Endothelial cell of umbilical vein (primary cell): ENCODE data around the gene PRKG1. TPM values are rescaled to one million over a fixed set of nuclear protein-coding genes. Genes with fewer than 3 reads are reported as not detected.

Experiments used
- BruUV-seq: library from RNA; stranded (reverse); fragments of 400-500 nt; replicated peaks from 2 replicates; lab custom pipeline; 2021; lab: Mats Ljungman, UMichigan
- CTCF ChIA-PET: fragments of 300-600, 350-600 bp; sonication (Branson Sonifier 250); formaldehyde crosslinking; loops from one replicate; lab custom pipeline; 2021; ENCODE audit warnings: antibody characterized with exemption, inconsistent platforms; lab: Charles Lee
- POLR2A ChIA-PET: fragments of 300-600, 350-600 bp; sonication (Branson Sonifier 250); formaldehyde crosslinking; loops from one replicate; lab custom pipeline; 2021; ENCODE audit warnings: antibody characterized with exemption, inconsistent platforms; lab: Charles Lee
- DNase-seq: peaks from one replicate; pipeline ENCODE4 v3.0.0-alpha.2; 2011; ENCODE audit warnings: low read depth, low spot score
- FAIRE-seq: peaks from 2 replicates; lab custom pipeline; 2011; peaks lifted over from hg19 to GRCh38; lab: Jason Lieb, UNC
- H2AFZ ChIP-seq: 2 replicates; pipeline ENCODE4 v1.6.0; 2012; ENCODE audit warnings: low read depth, low read length, control low read depth, inconsistent platforms
- H3K27ac ChIP-seq: 2 replicates; pipeline ENCODE4 v1.5.1; 2011; ENCODE audit warnings: low read depth, mild to moderate bottlenecking, control low read depth, low read length, moderate library complexity; ENCODE audit not compliant: insufficient read depth
- H3K27me3 ChIP-seq, 2 experiments: 2 replicates each; pipeline versions ENCODE4 v1.6.0 to v1.6.1; 2011; ENCODE audit warnings: low read length in 2 of 2, mixed read lengths in 1 of 2; ENCODE audit not compliant: control insufficient read depth in 2 of 2, insufficient read depth in 2 of 2
- H3K36me3 ChIP-seq, 2 experiments: 2 replicates in 1 of 2; 3 replicates in 1 of 2; pipeline ENCODE4 v1.5.1; 2011; ENCODE audit warnings: low read length in 2 of 2, mild to moderate bottlenecking in 1 of 2, moderate library complexity in 1 of 2; ENCODE audit not compliant: control insufficient read depth in 2 of 2, insufficient read depth in 2 of 2; ENCODE audit errors: extremely low read depth in 1 of 2
- H3K4me1 ChIP-seq: 3 replicates; pipeline ENCODE4 v1.5.1; 2011; ENCODE audit warnings: mild to moderate bottlenecking, low read length; ENCODE audit not compliant: control insufficient read depth, insufficient read depth; ENCODE audit errors: extremely low read depth
- H3K4me2 ChIP-seq: 2 replicates; pipeline ENCODE4 v1.6.1; 2011; ENCODE audit warnings: low read length, control low read depth, mixed read lengths; ENCODE audit not compliant: insufficient read depth
- H3K4me3 ChIP-seq, 3 experiments: fragments of 200-600 bp in 1 of 3; sonication (generic), shearing (Covaris generic) in 1 of 3; replicated peaks in 1 of 3; 2 replicates each; pipeline ENCODE4 v1.5.1; 2011 to 2016; ENCODE audit warnings: control low read depth in 3 of 3, low read length in 3 of 3, mild to moderate bottlenecking in 2 of 3, inconsistent platforms in 1 of 3, low read depth in 1 of 3, moderate library complexity in 1 of 3; ENCODE audit not compliant: insufficient read depth in 1 of 3
- H3K79me2 ChIP-seq: 2 replicates; pipeline ENCODE4 v1.6.0; 2012; ENCODE audit warnings: low read length, inconsistent platforms; ENCODE audit not compliant: control insufficient read depth, insufficient read depth
- H3K9ac ChIP-seq: replicated peaks from 2 replicates; pipeline ENCODE3; 2011; ENCODE audit warnings: low read length, control low read depth; ENCODE audit not compliant: insufficient read depth; ENCODE audit errors: extremely low read depth
- H3K9me1 ChIP-seq: replicated peaks from 3 replicates; pipeline ENCODE4 v1.6.0; 2011; ENCODE audit warnings: mild to moderate bottlenecking, low read length; ENCODE audit not compliant: control insufficient read depth, insufficient read depth; ENCODE audit errors: extremely low read depth
- H3K9me3 ChIP-seq: replicated peaks from 2 replicates; pipeline ENCODE4 v1.5.1; 2012; ENCODE audit warnings: low read length, inconsistent platforms; ENCODE audit not compliant: control insufficient read depth, insufficient read depth
- H4K20me1 ChIP-seq: replicated peaks from 2 replicates; pipeline ENCODE3; 2011; ENCODE audit warnings: mild to moderate bottlenecking, low read length; ENCODE audit not compliant: control insufficient read depth, insufficient read depth; ENCODE audit errors: extremely low read depth
- EZH2 ChIP-seq: IDR thresholded peaks from 2 replicates; pipeline ENCODE4 v1.6.1; 2012; ENCODE audit warnings: borderline replicate concordance, low read depth, mild to moderate bottlenecking, moderate library complexity, low read length, inconsistent platforms; ENCODE audit not compliant: severe bottlenecking
- FOS ChIP-seq: IDR thresholded peaks from 2 replicates; pipeline ENCODE4 v1.6.1; 2011; ENCODE audit warnings: mild to moderate bottlenecking, low read length, moderate library complexity, borderline replicate concordance; ENCODE audit not compliant: insufficient read depth
- GATA2 ChIP-seq: IDR thresholded peaks from 2 replicates; pipeline ENCODE4 v1.7.0; 2011; ENCODE audit warnings: low read depth, mild to moderate bottlenecking, moderate library complexity, mixed read lengths, low read length; ENCODE audit not compliant: insufficient read length, insufficient read depth
- JUN ChIP-seq: IDR thresholded peaks from 2 replicates; pipeline ENCODE4 v1.6.1; 2011; ENCODE audit warnings: borderline replicate concordance, low read depth; ENCODE audit not compliant: insufficient read length, insufficient read depth
- MAX ChIP-seq: IDR thresholded peaks from 2 replicates; pipeline ENCODE4 v1.6.1; 2011; ENCODE audit not compliant: insufficient read depth, insufficient read length
- MYC ChIP-seq: IDR thresholded peaks from one replicate; pipeline ENCODE4 v1.6.1; 2011; ENCODE audit warnings: mild to moderate bottlenecking, low read depth, low read length
- POLR2A ChIP-seq: IDR thresholded peaks from 2 replicates; pipeline ENCODE4 v1.6.1; 2012; ENCODE audit warnings: low read depth, mild to moderate bottlenecking, control low read depth, low read length
- POLR2AphosphoS5 ChIP-seq: IDR thresholded peaks from 2 replicates; pipeline ENCODE4 v1.6.1; 2012; ENCODE audit warnings: low read depth, mild to moderate bottlenecking, control low read depth, low read length, moderate library complexity; ENCODE audit not compliant: insufficient read depth
- dilution Hi-C: fragments of 300-500 bp; cut with MboI; formaldehyde crosslinking; loops from one replicate; pipeline ENCODE4 v1.15.0; 2019; ENCODE audit warnings: low sequenced_read_pairs; ENCODE audit not compliant: extremely low pct_ligation_motif_present
- intact Hi-C: fragments of 100-400 bp; cut with micrococcal nuclease; formaldehyde crosslinking; loops from one replicate; pipeline ENCODE4 v1.10.0; 2022
- polyA plus RNA-seq, 4 experiments: library from polyadenylated mRNA; depleted of rRNA in 3 of 4; stranded (reverse) in 3 of 4; unstranded in 1 of 4; fragments of >200 nt; gene quantifications; 2 replicates each; pipeline versions ENCODE4 v1.2.1 to v1.2.3, GENCODE V29; 2011 to 2012; ENCODE audit warnings: missing spikeins in 1 of 4
- total RNA-seq: library from RNA; stranded (reverse); gene quantifications from 2 replicates; pipeline ENCODE4 v1.2.3, GENCODE V29; 2021
- TF ChIP-seq, protein P1 (sequence below), 2 donors: IDR thresholded peaks; 1 replicate in 1 of 2; 2 replicates in 1 of 2; pipeline ENCODE4 v1.5.1; 2011; ENCODE audit warnings: low read length in 2 of 2, mild to moderate bottlenecking in 2 of 2, moderate library complexity in 2 of 2, control low read depth in 1 of 2, inconsistent platforms in 1 of 2, low read depth in 1 of 2; ENCODE audit not compliant: insufficient read depth in 1 of 2; ENCODE audit errors: extremely low read depth in 1 of 2

Gene PRKG1
- total and polyA plus RNA-seq, 2 donors (not counting 3 experiments of a cell fraction or from before 2014, with no cell fraction given): 0.01 to 0.18 TPM

- Histone ChIP-seq H3K4me3 (no peak overlapping the region), H3K27me3 (peaks cover 0 to 2% of the 10 kb centered on the region in 2 experiments), H3K4me2 (no peak overlapping the region), H3K27ac (no peak overlapping the region), H3K9me3 (no peaks in the 10 kb centered on the region), H3K4me1 (no peaks in the 10 kb centered on the region), H2AFZ (no peak overlapping the region), H3K36me3 (no peaks in the 10 kb centered on the region), H3K79me2 (no peaks in the 10 kb centered on the region), H3K9me1 (no peaks in the 10 kb centered on the region), H4K20me1 (no peaks in the 10 kb centered on the region), H3K9ac (no peak overlapping the region)
- TF ChIP-seq POLR2AphosphoS5: no peak
- no peak for TF ChIP-seq POLR2A
- TF ChIP-seq MYC: no peak
- no peak for TF ChIP-seq FOS
- TF ChIP-seq MAX: no peak
- no peak for TF ChIP-seq GATA2
- no peak for TF ChIP-seq EZH2
- TF ChIP-seq JUN: no peak
- TF ChIP-seq, protein P1, sequence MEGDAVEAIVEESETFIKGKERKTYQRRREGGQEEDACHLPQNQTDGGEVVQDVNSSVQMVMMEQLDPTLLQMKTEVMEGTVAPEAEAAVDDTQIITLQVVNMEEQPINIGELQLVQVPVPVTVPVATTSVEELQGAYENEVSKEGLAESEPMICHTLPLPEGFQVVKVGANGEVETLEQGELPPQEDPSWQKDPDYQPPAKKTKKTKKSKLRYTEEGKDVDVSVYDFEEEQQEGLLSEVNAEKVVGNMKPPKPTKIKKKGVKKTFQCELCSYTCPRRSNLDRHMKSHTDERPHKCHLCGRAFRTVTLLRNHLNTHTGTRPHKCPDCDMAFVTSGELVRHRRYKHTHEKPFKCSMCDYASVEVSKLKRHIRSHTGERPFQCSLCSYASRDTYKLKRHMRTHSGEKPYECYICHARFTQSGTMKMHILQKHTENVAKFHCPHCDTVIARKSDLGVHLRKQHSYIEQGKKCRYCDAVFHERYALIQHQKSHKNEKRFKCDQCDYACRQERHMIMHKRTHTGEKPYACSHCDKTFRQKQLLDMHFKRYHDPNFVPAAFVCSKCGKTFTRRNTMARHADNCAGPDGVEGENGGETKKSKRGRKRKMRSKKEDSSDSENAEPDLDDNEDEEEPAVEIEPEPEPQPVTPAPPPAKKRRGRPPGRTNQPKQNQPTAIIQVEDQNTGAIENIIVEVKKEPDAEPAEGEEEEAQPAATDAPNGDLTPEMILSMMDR (IDR thresholded peaks at IDR 0.05; ENCODE audit: extremely low read depth in 1 of 2, insufficient read depth in 1 of 2, low read depth in 1 of 2, low read length in 2 of 2): no peak
- ChIA-PET CTCF (no interaction called here), POLR2A (no interaction called here)
- intact Hi-C loops: no loop called here
- dilution Hi-C loops: no loop called here
- FAIRE-seq (no peak), DNase-seq (no peak)
- BruUV-seq: no TSS peak
These were observed 413.3 kb downstream of the PRKG1 start for GRCh38 chr10:51487576-51487975.
